Endothelial cell (in vitro differentiated cells): ENCODE data around the gene LRCH3. TPM values are rescaled to one million over a fixed set of nuclear protein-coding genes. Genes with fewer than 3 reads are reported as not detected.

Source experiments
- DNase-seq: peaks from one replicate; pipeline ENCODE4 v3.0.0; 2021; ENCODE audit warnings: low spot score
- H3K27ac Mint-ChIP-seq: one replicate; pipeline ENCODE4 v1.8.0; 2021; ENCODE audit warnings: mixed read lengths, inconsistent platforms; ENCODE audit not compliant: unreplicated experiment
- H3K27me3 Mint-ChIP-seq: one replicate; pipeline ENCODE4 v1.8.0; 2021; ENCODE audit warnings: mild to moderate bottlenecking, moderate library complexity, mixed read lengths, inconsistent platforms; ENCODE audit not compliant: unreplicated experiment
- H3K36me3 Mint-ChIP-seq: one replicate; pipeline ENCODE4 v1.8.0; 2021; ENCODE audit warnings: mild to moderate bottlenecking, low read depth, mixed read lengths, inconsistent platforms; ENCODE audit not compliant: unreplicated experiment
- H3K4me1 Mint-ChIP-seq: one replicate; pipeline ENCODE4 v1.8.0; 2021; ENCODE audit warnings: mild to moderate bottlenecking, mixed read lengths, inconsistent platforms; ENCODE audit not compliant: unreplicated experiment
- H3K4me3 Mint-ChIP-seq: one replicate; pipeline ENCODE4 v1.8.0; 2021; ENCODE audit warnings: mild to moderate bottlenecking, mixed read lengths, inconsistent platforms; ENCODE audit not compliant: unreplicated experiment
- H3K9me3 Mint-ChIP-seq: one replicate; pipeline ENCODE4 v1.8.0; 2021; ENCODE audit warnings: mixed read lengths, inconsistent platforms; ENCODE audit not compliant: unreplicated experiment
- CTCF ChIP-seq: fragments of 200-600 bp; sonication (generic); IDR thresholded peaks from one replicate; pipeline ENCODE4 v1.5.0; 2021; ENCODE audit warnings: antibody characterized with exemption; ENCODE audit not compliant: unreplicated experiment
- total RNA-seq: library from RNA; stranded (reverse); fragmentation: NEBNext Ultra II Directional; extraction: Animal tissue kit (Norgen Biotek cat#: 25700); gene quantifications from one replicate; pipeline ENCODE4 v1.2.1, GENCODE V29; 2021; ENCODE audit not compliant: unreplicated experiment

The LRCH3 gene
- total RNA-seq, 1 donor from 2014 or later, result 62.2 TPM

GRCh38 chr3:197802779-197803459 is 11.9 kb downstream of the LRCH3 start:
- Mint-ChIP-seq H3K4me1 (no peaks in the 10 kb centered on the region), H3K4me3 (no peak overlapping the region), H3K27me3 (no peaks in the 10 kb centered on the region), H3K27ac (no peak overlapping the region), H3K36me3 (no peaks in the 10 kb centered on the region), H3K9me3 (no peaks in the 10 kb centered on the region)
- no peak for DNase-seq
- no peak for TF ChIP-seq CTCF

DNA sequence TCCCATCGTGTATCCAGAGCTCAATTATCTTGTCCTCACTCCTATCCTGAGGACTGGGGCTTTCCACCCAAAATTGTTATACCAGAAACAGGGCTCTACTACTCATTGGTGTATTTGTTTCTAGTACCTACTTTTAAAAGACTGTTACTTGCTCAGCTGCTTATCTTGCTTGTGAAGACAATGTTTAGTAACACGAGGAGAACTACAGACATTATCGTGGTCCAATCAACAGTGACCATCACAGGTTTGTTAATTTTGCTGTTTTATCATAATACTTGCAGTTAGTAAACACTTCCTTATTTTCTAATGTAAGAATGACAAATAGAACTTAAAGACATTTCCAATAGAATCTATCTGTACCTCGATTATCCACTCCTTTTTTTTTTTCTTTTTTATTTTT is 13.5 kb downstream of the LRCH3 start:
- no peaks in the 10 kb centered on the region for H3K4me1 Mint-ChIP-seq
- no peak overlapping the region for H3K4me3 Mint-ChIP-seq

DNA sequence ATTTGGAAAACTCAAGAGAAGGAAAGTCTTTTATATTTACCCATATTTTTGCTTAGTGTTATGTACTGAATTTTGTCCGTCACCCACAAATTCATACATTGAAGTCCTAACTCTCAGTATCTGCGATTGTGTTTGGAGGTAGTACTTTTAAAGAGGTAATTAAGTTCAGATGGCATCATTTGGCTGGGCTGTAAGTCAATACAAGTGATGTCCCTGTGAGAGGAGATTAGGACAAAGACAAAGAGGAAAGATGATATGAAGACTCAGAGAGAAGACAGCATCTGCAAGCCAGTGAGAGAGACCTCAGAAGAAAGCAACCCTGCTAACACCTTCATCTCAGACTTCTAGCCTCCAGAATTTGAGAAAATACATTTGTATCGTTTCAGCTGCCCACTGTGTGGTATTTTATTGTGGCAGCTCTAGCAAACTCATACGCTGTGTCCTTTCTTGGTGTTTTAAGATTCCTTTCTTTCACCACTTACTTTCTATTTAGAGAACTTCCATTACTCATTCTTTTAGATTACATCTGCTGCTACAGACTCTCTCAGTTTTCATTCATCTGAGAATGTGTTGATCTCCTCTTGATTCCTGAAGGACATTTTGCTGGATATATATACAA is 17.0 kb downstream of the LRCH3 start:
- Mint-ChIP-seq H3K4me1 (no peaks in the 10 kb centered on the region), H3K4me3 (no peak overlapping the region), H3K27ac (no peak overlapping the region), H3K36me3 (no peaks in the 10 kb centered on the region), H3K9me3 (no peaks in the 10 kb centered on the region), H3K27me3 (peaks cover 1% of the 10 kb centered on the region)
- TF ChIP-seq CTCF, result no peak
- DNase-seq, result no peak

More for the DNA sequence above, 13.5 kb downstream of the LRCH3 start:
- no peaks in the 10 kb centered on the region for H3K27me3 Mint-ChIP-seq
- no peaks in the 10 kb centered on the region for H3K36me3 Mint-ChIP-seq
- H3K27ac Mint-ChIP-seq, result no peak overlapping the region
- no peak for TF ChIP-seq CTCF
- DNase-seq, result no peak
- H3K9me3 Mint-ChIP-seq, result no peaks in the 10 kb centered on the region

DNA sequence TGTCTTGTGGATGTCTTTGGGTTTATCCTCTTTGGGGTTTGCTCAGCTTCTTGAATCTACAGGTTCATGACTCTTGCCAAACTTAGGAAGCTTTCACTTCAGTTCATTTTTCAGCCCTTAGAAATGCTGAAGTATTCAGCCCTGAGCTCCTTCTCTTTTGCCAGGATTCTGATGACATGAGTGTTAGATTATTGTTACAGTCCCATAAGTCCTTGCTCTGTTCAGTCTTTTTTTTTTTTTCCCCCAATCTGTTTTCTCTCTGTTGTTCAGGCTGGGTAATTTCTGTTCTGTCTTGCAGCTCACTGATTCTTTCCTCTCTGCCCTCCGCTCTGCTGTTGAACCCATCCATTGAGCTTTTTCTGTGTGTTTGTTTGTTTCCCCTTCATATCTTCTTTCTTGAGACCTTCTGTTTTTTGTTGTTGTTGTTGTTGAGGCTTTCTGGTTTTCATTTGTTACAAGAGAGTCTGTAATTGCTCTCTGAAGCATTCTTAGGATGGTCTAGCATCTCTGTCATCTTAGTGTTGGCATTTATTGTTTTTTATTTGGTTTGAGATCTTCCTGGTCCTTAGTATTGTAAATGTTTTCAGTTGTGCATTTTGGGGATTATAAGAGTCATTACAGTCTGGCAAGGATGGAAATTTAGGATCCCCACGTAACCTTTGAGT is 18.4 kb downstream of the LRCH3 start:
- Mint-ChIP-seq H3K4me1 (no peaks in the 10 kb centered on the region), H3K9me3 (no peaks in the 10 kb centered on the region), H3K27me3 (peaks cover 2% of the 10 kb centered on the region), H3K27ac (no peak overlapping the region), H3K36me3 (no peaks in the 10 kb centered on the region), H3K4me3 (no peak overlapping the region)
- DNase-seq, result no peak
- no peak for TF ChIP-seq CTCF

DNA sequence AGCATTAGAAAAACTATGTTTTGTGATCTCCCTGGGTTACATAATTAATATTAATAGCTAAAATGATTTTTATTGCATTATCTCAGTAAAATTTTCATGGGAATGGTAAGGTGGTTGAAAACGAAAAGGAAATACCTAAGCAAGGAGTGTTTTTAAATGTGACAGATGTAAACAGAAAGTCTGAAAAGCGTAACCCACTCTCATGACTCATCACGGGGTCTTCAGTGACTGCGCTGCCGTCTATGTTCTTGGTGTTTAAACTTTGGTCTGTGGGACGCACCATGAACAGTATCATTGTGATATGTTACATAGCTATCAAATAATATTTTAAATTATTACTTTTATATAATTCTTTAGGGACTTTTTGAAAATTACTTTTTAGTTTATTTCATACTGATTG is 19.8 kb downstream of the LRCH3 start:
- H3K36me3 Mint-ChIP-seq, result no peaks in the 10 kb centered on the region
- TF ChIP-seq CTCF, result no peak
- H3K27me3 Mint-ChIP-seq, result peaks cover 2% of the 10 kb centered on the region
- no peak overlapping the region for H3K27ac Mint-ChIP-seq
- H3K9me3 Mint-ChIP-seq, result no peaks in the 10 kb centered on the region
- no peaks in the 10 kb centered on the region for H3K4me1 Mint-ChIP-seq
- DNase-seq, result no peak
- no peak overlapping the region for H3K4me3 Mint-ChIP-seq
